GM19043 (cell line): Measurements from ENCODE around the gene COL24A1.
A peak's percentile ranks its signal among the peaks of the same experiment; 100 is the strongest.
"Not testable (repeated sequence)": the region's sequence is repeated elsewhere in the genome, so short reads cannot be mapped to it uniquely, and the experiment has no call there.

ENCODE experiments used
- ATAC-seq: cut with Tn5 transposase; IDR thresholded peaks from one replicate; pipeline ENCODE4 v1.9.1; 2021; ENCODE audit warnings: low read depth; ENCODE audit not compliant: unreplicated experiment

The COL24A1 gene

DNA sequence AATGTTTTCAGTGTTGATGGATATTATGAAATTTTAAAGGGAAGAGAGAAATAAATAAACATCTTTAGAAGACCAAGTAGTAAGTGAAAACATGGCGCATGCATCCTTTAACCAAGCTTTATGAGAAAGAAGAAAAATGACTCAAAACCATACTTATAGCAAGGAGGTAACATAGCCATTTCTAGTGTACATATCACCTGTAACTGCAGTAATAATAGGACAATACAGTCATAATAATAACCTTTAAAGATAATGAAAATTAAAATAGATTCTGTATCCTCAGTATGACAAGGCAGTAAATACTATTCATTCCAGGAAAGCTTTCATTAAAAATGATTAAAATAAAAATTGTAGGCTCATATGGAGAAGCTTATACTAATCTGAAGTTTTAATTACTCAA is 141.2 kb downstream of the COL24A1 start:
- ATAC-seq, result no peak

DNA sequence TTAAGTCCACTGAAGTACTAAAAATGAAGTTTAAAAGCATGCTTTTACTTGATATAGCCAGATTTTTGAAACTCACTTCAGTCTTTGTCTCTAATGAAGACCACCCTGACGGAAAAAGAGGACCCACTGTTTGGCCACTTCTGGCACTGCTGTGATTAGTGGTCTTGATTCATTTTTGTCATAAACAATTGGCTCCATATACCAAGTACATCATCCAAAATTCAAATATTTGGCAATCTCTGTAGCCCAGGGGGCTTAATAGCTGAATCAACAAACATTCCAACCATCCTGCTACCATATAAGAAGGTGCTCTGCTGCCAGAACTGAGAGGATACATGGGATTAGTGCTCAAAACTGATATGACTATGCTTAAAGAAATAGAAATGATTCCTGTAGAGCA is 156.0 kb downstream of the COL24A1 start:
- no peak for ATAC-seq

DNA sequence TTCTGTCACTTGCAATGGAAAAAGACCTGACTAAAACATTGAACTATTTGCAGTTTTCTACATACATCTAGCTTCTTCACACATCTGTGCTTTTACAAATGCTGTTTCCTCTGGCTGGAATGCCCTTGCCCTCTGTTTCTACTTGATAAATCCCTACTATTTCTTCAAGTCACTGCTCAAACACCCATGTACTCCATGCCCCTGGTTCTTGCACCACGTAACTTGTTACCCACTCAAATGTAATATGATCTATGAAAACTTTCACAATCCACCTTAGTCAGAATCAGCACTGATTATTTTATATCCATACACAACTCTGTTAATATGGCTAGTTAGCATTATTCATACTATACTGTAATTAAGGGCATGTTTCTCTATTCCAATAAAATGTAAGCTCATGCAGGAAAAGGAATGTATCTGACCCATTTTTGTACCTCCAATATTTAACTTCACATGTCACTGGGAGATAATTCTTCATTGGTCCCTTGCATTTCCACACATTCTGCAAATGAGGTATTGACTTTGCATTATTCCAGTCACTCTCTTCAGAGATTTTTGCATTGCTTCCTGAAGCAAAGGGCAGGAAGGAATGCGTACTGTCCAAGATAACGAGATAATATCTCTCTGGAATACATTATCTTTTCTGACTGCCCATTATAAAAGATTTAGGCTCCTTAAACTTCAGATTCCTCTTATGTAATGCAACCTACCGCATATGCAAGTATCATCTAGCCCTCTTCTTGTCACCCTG is 158.3 kb downstream of the COL24A1 start:
- no peak for ATAC-seq

DNA sequence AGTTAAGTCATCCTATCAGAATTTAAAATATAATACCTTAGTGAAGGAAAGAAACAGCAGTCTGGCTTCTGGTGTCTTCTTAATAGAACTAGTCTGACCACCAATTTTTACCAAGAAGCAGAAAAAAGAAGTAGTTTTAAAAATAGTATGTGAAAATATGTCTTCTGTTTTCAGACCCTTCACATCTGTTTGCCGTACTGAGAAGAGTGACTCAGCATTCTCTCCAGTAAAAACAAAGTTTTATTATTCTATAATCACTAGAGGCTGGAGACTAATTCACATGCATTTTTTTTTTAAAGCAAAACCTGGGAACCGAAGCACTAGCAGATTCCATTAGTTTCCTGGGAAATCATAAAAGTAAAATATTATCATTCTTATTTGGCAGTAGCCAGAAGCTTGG is 163.8 kb downstream of the COL24A1 start:
- ATAC-seq, result no peak

DNA sequence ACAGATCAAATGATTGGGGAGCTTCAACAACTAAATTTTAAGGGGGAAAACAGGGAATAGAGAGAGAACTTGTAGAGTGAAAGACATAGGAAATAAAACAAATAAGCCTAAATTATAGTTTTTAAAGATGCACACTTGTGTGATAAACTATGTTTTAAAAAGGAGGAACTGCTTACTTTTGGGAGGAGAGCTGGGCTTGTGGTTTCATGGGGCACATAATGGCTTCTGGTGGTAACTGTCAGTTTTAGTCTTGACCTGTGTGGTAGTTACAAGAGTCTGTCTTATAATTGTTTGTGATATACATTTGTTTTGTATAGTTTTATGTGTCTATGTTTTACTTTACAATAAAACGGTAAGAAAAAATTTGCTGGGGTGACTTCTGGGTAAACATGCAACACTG is 165.3 kb downstream of the COL24A1 start:
- ATAC-seq, result peak; percentile 29

DNA sequence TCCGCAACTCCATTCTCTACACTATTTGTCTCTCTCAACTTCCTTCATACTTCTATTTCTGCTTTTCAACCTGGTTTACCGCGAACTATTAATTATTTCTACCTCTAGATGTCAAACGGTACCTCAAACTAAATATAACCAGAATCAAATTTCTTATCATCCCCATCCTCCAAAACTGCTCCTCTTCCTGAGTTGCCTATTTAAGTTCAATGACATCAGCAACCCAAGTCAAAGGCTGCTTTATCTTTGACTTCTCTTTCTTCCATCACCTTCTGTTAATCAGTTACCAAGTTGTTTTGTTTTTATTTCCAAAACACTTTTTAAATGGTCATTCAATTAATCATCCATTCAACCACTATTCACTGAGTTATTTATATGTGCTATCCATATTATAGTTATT is 171.9 kb downstream of the COL24A1 start:
- peak; percentile 47 for ATAC-seq

DNA sequence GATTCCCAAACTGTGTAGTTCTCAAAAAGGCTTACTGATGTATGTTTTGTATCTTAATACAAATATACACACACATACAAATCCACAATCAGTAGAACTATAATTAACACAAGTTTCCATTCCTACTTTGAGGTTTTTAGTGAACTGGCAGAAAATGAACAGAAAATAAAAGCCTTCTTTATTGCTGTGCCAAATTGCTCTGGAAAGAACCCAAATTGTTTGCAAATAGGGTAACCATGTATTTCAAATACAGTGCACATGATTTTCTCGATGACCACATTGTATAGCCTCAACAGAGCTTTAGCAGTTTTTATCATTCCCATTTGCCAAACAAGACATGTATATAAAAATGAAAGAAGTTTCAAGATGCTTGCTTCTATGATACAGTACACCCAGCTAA is 173.3 kb downstream of the COL24A1 start:
- ATAC-seq, result no peak

DNA sequence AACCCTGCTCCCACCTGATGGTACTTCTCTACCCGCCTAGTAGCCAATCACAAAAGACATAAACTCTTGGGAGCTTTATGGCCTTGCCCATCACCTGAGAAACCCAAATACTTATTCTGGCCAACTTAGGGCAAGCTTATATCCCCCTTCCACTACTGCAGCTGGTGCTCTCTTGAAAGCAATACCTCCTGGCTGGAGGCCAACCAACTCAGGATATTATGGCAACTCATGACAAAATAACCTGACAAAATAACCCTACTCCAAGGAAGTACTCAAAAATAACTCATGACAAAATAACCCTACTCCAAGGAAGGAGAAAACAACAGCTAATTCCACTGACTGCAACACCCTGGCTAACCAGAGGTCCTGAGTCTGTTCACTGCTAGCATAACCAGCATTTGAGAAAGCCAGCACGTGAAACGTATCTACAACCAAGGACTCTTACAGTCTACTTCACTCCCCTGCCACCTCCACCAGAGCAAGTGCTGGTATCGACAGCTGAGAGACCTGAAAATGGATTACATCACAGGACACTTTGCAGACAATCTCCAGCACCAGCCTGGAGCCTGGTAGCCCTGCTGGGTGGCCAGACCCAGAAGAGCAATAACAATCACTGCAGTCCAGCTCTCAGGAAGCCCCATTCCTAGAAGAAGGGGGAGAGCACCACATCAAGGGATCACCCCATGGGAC is 179.9 kb downstream of the COL24A1 start:
- ATAC-seq, result no peak

DNA sequence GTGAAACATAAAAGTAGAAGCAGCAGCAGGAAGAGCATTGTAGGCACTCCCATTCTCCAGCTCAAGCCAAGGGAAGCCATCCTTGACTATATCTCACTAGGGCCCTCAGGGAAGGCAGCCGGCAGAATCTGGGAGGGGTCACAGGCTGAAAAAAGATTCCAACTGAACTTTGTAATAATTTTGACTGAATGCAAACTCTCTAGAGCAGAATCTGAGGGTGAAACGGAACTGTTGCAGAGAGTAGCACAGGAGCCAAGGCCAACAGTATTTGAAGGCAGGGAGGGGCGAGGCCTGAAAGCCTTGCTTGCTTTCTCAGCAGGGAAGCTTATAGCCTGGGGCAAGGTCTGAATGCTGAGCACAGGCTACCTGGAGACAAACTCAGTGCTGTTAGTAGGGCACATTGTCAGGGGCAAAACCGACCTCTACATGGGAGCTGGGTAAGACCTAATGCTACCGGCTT is 180.6 kb downstream of the COL24A1 start:
- ATAC-seq, result no peak

DNA sequence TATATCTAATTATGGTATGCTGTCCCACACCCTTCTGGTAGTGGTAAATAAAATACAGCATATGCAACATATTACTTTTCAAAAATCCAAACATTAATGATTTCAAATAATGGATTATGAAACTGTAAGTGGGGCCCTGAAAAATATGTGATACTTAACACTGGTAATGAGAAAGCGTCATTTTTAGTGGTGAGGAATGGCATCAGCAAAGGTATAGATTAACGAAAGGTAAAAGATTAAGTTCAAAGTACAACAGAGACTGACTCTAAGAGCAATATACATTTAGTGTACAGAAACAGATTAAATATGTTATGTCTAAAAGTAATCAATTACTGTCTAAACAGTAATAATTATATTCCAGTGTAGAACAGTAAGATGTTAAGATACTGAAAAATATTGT is 194.1 kb downstream of the COL24A1 start:
- ATAC-seq, result no peak

DNA sequence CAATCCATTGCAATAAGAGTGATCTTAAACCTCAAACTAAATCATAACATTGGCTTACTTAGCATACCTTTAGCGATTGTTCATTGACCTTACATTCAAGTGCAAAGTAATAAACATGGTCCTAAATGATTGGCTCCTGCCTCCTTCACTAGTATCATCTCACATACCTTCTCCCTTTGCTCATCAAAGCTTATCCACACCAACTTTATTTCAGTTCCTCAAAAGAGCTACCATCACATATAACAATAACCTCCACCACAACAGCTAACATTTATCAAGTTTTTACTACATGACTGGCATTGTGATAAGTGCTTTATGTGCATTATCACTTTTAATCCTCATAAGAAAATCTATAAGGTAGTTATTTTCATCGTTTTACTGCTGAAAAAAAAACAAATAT is 198.8 kb downstream of the COL24A1 start:
- no peak for ATAC-seq

DNA sequence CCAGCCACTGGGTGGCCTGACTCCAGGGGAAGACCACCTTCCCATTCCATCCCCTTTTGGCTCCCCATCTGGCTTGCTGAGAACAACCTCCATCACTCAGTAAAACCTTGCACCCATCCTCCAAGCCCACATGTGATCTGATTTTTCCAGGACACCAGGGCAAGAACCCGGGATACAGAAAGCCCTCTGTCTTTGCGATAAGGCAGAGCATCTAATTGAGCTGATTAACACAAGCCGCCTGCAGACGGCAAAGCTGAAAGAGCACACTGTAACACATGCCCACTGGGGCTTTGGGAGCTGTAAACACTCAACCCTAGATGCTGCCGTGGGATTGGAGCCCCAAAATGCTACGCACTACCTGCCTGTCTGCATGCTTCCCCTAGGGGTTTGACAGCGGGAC is 201.4 kb downstream of the COL24A1 start:
- not testable (repeated sequence) for ATAC-seq

DNA sequence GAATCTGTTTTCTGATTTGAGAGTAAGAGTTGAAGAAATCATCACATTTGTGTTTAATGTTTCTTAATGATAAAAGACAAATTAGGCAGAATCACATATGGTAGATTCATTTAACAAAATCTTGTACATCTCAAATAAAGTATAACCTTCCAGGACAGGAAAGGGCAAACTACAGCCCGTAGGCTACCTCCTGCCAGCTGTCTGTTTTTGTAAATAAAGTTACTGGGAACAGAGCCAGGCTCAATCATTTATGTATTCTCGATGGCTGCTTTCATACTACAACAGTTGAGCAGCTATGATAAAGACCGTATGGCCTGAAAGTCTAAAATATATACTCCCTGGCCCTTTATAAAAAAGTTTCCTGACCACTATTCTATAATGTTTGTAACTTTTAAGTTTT is 204.1 kb downstream of the COL24A1 start:
- ATAC-seq, result no peak

DNA sequence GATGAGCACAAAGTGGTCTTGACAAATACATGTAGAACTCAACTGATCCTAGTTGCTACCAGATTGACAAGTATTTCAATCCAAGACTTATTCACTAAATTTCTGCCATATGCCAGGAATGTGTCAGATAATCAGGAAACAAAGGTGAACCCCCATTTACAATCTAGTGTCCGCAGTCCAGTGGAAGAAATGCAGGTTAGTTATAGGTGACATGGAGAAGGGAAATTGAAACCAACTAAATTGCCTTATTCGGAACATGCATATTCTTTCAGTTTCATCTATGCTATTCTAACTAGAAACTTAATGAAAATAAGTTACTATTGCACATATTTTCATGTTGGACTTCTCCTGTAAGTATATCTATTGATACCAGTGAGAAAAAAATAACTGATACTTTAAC is 209.4 kb downstream of the COL24A1 start:
- ATAC-seq, result no peak

DNA sequence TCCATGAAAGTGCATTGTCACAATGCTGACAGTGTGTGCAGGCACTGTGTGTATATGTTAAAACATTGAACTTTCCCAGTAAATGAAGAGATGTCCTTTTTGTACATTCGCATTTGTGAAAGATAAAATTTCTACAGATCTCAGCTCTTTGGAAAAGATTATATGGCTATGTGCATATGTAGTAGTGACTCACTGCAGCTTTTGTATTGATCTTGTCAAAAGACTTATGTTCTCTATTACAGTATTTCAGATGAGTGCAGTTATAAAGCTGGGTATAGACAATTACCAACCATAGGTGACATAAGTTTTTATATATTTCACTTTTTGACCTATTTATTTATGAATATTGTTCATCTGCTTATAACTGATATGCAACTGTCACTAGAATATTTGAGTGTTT is 212.6 kb downstream of the COL24A1 start:
- ATAC-seq, result no peak

DNA sequence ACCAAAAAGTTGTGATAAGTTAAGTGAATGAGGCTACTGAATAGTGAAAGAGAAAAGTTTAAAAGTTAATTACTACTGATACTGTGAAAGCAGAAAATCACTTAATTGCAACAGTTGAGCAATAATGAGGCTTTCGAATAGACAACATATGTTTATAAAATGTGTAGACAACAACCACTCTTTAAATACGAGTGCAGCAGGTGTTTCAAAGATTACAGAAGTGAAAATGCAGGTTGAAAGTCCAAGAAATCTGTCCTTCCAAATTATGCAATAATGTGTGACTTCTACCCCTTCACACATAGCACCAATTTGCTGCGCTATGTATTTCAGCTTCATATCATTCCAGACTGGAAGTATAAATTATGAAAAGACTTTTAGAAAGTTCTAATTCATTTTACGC is 213.0 kb downstream of the COL24A1 start:
- no peak for ATAC-seq

DNA sequence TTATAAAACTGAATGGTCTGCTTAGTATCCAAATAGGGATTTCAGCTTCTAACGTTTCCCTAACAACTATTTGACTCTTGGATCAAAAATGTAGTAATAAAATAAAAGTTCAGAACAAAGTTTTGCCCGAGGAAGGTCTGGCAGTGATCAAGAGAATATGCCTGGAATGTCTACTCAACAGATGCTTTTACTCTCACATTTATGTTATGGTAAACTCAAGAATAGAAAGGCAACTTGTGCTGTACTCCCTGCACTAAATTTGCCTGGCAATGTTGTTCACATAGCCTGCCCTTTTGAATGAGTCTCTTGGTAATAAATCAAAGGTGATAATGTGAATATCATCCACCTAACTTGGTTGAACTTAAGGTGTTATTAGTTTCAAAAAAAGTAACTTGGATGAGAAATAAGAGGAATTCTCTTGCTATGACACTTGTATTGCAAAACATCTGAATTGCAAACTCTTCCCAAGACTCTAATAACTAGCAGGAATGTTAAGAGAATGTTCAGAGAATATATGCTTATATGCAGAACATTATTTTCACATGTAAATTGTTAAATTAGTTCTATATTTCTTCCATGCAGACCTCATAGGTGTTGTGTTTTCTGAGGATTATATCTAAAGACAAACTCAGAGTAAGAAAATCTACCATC is 215.8 kb downstream of the COL24A1 start:
- ATAC-seq, result no peak

DNA sequence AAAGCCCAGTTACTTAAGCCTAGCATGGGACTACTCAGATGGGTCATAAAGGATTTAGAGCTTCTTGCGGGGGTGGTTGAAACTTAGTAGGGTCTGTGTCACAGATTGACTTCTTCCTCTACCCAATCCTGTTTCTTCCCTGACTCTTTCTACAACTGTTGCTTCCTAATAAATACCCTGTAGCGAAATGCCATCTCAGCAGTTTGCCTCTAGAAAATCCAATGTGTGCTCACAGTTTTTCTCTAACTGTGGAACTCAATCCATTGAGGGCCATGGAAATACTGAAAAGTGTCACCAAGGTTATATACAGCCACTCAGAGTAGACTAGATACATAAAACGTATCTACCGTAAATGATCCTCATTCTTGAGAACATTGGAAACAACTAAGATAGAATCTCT is 217.7 kb downstream of the COL24A1 start:
- no peak for ATAC-seq

DNA sequence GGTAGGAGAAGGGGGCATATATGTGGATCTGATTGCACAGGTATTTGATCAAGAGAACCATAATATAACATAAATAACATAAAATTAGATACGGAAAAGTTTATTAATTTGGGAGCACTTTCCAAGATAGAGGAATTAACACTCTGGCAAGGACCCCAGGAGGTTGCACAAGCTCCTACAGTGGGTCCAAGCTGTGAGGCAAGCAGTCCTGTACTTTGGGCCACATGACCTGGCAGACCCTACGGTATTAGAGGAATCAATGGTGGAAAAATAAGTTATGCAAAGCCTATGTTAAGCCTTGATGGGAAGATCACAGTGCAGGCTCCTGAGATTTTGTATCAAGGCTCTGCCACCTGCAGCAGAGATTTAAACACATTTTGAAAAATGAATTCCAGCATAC is 220.1 kb downstream of the COL24A1 start:
- no peak for ATAC-seq

DNA sequence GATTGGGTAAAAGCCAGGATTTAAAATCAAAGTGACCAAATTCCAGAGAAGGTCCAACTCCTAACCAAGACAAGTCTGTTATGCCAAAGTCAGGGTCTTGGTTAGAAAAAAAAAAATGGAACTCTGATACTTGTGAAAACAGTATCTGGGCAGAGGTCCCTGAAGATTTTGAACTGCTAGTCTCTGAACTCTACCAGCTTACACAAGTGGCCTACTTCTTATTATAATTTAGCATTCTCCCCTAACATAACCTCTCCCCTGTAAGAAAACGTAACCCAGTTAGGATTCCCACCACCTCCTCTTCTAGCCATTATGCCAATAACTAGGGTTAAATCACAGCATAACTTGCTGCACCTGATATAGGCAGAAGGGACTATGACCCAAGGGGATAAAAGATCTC is 220.5 kb downstream of the COL24A1 start:
- no peak for ATAC-seq

DNA sequence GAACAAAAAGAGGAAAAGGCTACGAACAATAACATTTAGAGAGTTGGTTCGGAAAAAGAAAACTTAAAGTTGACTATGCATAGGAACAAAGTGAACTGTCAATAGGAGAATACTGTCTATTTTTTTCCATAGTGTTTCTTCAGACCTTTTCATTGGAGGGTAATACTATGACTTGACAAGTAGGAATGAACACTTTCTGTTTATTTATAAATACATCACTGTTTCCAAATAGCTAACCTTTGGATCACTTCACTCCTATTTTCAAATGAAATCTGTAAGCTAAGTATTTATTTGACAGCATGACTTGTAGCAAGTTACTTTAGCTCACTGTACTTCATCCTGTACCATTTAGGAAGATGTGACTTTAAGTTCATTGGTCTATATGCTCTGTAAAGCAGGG is 221.3 kb downstream of the COL24A1 start:
- ATAC-seq, result no peak

DNA sequence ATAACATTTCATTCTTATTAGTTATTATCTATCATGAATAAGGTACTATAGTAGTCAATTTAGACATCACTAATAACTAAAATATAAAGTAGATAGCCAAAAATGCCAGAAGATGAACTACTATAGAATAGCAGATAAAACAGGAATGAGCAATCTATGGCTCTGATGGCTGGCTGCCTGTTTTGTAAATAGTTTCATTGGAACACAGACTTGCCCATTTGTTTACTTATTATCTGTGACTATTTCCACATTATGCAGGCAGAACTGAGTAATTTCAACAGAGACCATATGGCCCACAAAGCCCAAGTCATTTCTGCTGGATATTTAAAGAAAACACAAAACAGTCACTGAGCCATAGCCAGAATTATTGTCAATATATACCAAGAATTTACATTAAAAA is 222.1 kb downstream of the COL24A1 start:
- ATAC-seq, result no peak
